HG03066 (cell line): Measurements from ENCODE around the gene CCDC186.

ENCODE experiments used
- ATAC-seq: cut with Tn5 transposase; IDR thresholded peaks from one replicate; pipeline ENCODE4 v1.9.1; 2021; ENCODE audit warnings: low read depth; ENCODE audit not compliant: unreplicated experiment

Gene CCDC186

DNA sequence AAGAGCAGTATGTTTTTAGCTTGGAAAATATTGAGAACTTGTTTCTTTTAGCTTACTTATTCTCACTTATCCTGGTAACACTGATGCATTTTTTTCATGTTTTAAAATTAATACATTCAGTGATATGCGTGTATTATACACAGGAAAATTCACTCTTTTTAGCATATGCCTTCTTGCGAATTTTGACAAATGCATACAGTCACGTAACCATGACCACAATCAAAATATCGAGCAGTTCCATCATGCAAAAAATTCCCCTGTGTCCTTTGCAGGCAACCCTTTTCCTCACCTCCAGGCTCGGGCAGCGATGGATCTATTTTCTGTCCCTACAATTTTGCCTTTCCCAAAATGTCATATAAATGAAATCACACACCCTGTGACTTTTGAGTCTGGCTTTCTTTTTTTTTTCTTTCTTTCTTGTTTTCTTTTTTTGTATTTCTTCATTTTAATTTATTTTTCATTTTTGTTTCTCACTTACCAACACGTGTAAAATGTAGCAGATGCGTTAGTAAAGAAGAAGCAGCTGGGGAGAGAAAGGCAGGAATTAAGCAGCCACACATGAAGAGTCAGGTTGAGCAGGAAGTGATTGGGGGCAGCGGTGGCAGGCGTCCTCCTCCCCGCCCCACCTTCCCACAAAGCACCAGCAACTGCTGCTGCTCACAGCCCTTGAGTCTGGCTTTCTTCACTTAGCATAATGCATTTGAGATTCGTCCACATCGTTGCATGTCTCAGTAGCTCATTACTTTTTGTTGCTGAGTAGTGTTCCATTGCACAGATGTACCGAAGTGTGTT lies 100.4 kb downstream of the CCDC186 start:
- ATAC-seq = no peak

GRCh38 chr10:114071178-114071577 lies 102.8 kb downstream of the CCDC186 start:
- no peak for ATAC-seq
